ENCODE measurements around the gene RPP38.

The RPP38 gene

DNA sequence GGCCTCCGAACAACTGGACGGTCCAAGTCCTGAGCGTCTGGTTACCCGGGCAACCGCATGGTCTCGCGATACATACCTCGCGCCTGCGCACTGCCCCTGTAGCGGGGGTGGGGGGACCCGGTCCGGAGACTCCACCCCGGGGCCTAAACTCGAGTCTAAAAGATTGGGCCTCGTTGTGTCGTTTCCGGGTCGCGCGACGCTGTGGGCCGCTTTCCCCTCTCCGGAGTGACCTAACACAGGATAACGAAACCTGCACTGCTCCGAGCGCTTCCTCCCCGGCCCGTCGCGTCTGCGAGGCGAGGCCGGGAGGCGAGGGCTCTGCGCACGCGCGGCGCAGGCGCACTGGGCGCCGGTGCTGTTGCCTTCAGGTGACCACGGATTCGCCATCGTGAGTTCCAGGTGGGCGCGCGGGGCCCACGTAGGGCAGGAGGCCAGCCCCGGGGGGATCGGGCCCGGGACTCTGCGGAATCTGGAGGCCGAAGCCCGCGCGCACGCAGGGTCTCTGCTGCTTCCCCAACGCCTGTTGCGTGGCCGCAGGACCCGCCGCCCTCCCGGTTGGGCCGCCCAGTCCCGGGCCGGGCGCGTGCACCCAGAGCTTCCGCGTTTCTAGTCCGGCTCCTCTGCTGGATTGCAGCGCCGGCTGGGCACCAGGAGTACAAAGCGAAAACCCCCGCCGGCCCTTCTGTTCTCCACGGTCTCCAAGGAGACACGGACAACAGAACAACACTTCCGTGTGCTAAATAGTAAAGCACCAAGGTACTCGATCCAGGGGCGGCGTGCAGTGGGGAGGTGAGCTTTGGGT, at the start of gene RPP38:
Gene RPP38 (plus strand): TSS at position 345 of the 802 bp plus-strand sequence. CDS start 5,960 bp downstream, outside the sequence.
- Mint-ChIP-seq H3K36me3 (ENCODE audit: low read depth) (peaks cover 15% of the 10 kb centered on the region), H3K27me3 (ENCODE audit: low read depth) (peaks cover 3% of the 10 kb centered on the region), H3K4me3 (peak within 1 kb of the TSS; percentile 99), H3K27ac (peak within 1 kb of the TSS; percentile 98), H3K4me1 (ENCODE audit: low read depth) (peaks cover 21% of the 10 kb centered on the region), H3K9me3 (no peaks in the 10 kb centered on the region)

GRCh38 chr10:15049533-15049932, 47.6 kb upstream of the RPP38 start:
- Mint-ChIP-seq H3K4me1 (ENCODE audit: low read depth) (peaks cover 11% of the 10 kb centered on the region), H3K4me3 (no peak overlapping the region), H3K9me3 (no peaks in the 10 kb centered on the region), H3K27me3 (ENCODE audit: low read depth) (no peaks in the 10 kb centered on the region), H3K36me3 (ENCODE audit: low read depth) (no peaks in the 10 kb centered on the region), H3K27ac (no peak overlapping the region)

DNA sequence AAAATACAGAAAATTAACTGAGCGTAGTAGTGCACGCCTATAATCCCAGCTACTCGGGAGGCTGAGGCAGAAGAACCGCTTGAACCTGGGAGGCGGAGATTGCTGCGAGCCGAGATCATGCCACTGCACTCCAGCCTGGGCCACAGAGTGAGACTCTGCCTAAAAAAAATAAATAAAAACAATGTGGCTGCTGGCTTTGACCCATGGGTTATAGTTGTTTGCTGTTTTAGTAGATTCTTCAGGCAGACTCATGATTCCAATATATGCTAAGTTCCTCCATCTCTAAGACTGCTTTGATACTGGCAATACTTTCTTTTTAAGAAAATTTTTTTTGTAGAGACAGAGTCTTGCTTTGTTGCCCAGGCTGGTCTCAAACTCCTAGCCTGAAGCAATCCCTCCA, 45.0 kb upstream of the RPP38 start:
- H3K4me3 Mint-ChIP-seq, result no peak overlapping the region
- H3K27me3 Mint-ChIP-seq (ENCODE audit: low read depth), result peaks cover 4% of the 10 kb centered on the region
- H3K4me1 Mint-ChIP-seq (ENCODE audit: low read depth), result no peaks in the 10 kb centered on the region
- H3K36me3 Mint-ChIP-seq (ENCODE audit: low read depth), result no peaks in the 10 kb centered on the region
- H3K9me3 Mint-ChIP-seq, result no peaks in the 10 kb centered on the region
- no peak overlapping the region for H3K27ac Mint-ChIP-seq

GRCh38 chr10:15053061-15053460, 44.1 kb upstream of the RPP38 start:
- H3K4me1 Mint-ChIP-seq (ENCODE audit: low read depth), result no peaks in the 10 kb centered on the region
- peaks cover 4% of the 10 kb centered on the region for H3K27me3 Mint-ChIP-seq (ENCODE audit: low read depth)
- H3K27ac Mint-ChIP-seq, result no peak overlapping the region
- H3K9me3 Mint-ChIP-seq, result no peaks in the 10 kb centered on the region
- no peak overlapping the region for H3K4me3 Mint-ChIP-seq
- H3K36me3 Mint-ChIP-seq (ENCODE audit: low read depth), result no peaks in the 10 kb centered on the region

- Mint-ChIP-seq H3K4me1 (ENCODE audit: low read depth) (no peaks in the 10 kb centered on the region), H3K27me3 (ENCODE audit: low read depth) (peaks cover 13% of the 10 kb centered on the region), H3K27ac (no peak overlapping the region), H3K9me3 (peaks cover 10% of the 10 kb centered on the region), H3K36me3 (ENCODE audit: low read depth) (peaks cover 3% of the 10 kb centered on the region), H3K4me3 (no peak overlapping the region)
These were observed 38.5 kb upstream of the RPP38 start for GRCh38 chr10:15058689-15059088.

- Mint-ChIP-seq H3K4me3 (no peak overlapping the region), H3K4me1 (ENCODE audit: low read depth) (no peaks in the 10 kb centered on the region), H3K9me3 (peaks cover 10% of the 10 kb centered on the region), H3K36me3 (ENCODE audit: low read depth) (peaks cover 3% of the 10 kb centered on the region), H3K27me3 (ENCODE audit: low read depth) (peaks cover 13% of the 10 kb centered on the region), H3K27ac (no peak overlapping the region)
These were observed 37.2 kb upstream of the RPP38 start for GRCh38 chr10:15059914-15060313.

GRCh38 chr10:15060638-15061037, 36.5 kb upstream of the RPP38 start:
- Mint-ChIP-seq H3K4me1 (ENCODE audit: low read depth) (no peaks in the 10 kb centered on the region), H3K27ac (no peak overlapping the region), H3K4me3 (no peak overlapping the region), H3K9me3 (peaks cover 10% of the 10 kb centered on the region), H3K36me3 (ENCODE audit: low read depth) (peaks cover 3% of the 10 kb centered on the region), H3K27me3 (ENCODE audit: low read depth) (peaks cover 13% of the 10 kb centered on the region)

- Mint-ChIP-seq H3K36me3 (ENCODE audit: low read depth) (no peaks in the 10 kb centered on the region), H3K27me3 (ENCODE audit: low read depth) (no peaks in the 10 kb centered on the region), H3K4me1 (ENCODE audit: low read depth) (no peaks in the 10 kb centered on the region), H3K27ac (no peak overlapping the region), H3K9me3 (no peaks in the 10 kb centered on the region), H3K4me3 (no peak overlapping the region)
These were observed 30.0 kb upstream of the RPP38 start for GRCh38 chr10:15067154-15067553.

- H3K4me3 Mint-ChIP-seq, result no peak overlapping the region
- H3K36me3 Mint-ChIP-seq (ENCODE audit: low read depth), result no peaks in the 10 kb centered on the region
- H3K4me1 Mint-ChIP-seq (ENCODE audit: low read depth), result no peaks in the 10 kb centered on the region
- no peaks in the 10 kb centered on the region for H3K9me3 Mint-ChIP-seq
- H3K27ac Mint-ChIP-seq, result no peak overlapping the region
- no peaks in the 10 kb centered on the region for H3K27me3 Mint-ChIP-seq (ENCODE audit: low read depth)
These were observed 28.4 kb upstream of the RPP38 start for GRCh38 chr10:15068802-15069201.

DNA sequence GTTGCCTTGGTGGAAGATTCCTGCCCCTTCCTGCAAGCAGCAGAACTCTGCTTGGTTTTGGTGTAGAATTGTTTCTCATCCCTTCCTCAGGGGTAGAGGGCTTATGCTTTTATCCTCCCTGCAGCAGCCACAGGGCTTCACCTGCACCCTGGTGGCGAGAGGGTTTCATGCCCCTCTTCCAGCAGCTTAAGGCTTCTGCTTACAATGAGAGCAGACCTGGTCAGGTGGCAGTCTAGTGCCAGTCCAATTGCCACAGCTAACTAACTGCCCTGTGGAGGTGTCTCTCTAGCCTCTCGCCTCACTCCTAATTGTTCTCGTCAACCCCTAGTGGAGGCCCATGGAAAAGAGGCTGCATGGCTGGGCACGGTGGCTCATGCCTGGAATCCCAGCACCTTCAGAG, 27.9 kb upstream of the RPP38 start:
- Mint-ChIP-seq H3K27ac (no peak overlapping the region), H3K4me3 (no peak overlapping the region), H3K27me3 (ENCODE audit: low read depth) (no peaks in the 10 kb centered on the region), H3K36me3 (ENCODE audit: low read depth) (no peaks in the 10 kb centered on the region), H3K9me3 (no peaks in the 10 kb centered on the region), H3K4me1 (ENCODE audit: low read depth) (no peaks in the 10 kb centered on the region)

GRCh38 chr10:15072358-15072757, 24.8 kb upstream of the RPP38 start:
- Mint-ChIP-seq H3K4me1 (ENCODE audit: low read depth) (no peaks in the 10 kb centered on the region), H3K27ac (no peak overlapping the region), H3K4me3 (no peak overlapping the region), H3K36me3 (ENCODE audit: low read depth) (no peaks in the 10 kb centered on the region), H3K27me3 (ENCODE audit: low read depth) (no peaks in the 10 kb centered on the region), H3K9me3 (no peaks in the 10 kb centered on the region)

DNA sequence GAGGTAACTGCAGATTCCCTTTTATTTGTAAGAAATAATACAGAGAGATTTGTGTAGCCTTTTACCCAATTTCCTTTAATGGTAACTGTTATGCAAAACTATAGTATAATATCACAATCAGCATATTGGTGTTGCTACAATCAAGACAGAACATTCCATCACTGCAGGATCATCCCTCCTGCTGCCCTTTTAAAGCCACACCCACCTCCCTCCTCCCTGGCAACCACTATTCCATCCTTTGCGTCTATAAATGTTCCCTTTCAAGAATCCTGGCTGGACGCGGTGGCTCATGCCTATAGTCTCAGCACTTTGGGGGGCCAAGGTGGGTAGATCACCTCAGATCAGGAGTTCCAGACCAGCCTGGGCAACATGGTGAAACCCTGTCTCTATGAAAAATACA, 21.7 kb upstream of the RPP38 start:
- H3K4me3 Mint-ChIP-seq, result no peak overlapping the region
- H3K27ac Mint-ChIP-seq, result no peak overlapping the region
- no peaks in the 10 kb centered on the region for H3K27me3 Mint-ChIP-seq (ENCODE audit: low read depth)
- no peaks in the 10 kb centered on the region for H3K4me1 Mint-ChIP-seq (ENCODE audit: low read depth)
- H3K9me3 Mint-ChIP-seq, result no peaks in the 10 kb centered on the region
- no peaks in the 10 kb centered on the region for H3K36me3 Mint-ChIP-seq (ENCODE audit: low read depth)

DNA sequence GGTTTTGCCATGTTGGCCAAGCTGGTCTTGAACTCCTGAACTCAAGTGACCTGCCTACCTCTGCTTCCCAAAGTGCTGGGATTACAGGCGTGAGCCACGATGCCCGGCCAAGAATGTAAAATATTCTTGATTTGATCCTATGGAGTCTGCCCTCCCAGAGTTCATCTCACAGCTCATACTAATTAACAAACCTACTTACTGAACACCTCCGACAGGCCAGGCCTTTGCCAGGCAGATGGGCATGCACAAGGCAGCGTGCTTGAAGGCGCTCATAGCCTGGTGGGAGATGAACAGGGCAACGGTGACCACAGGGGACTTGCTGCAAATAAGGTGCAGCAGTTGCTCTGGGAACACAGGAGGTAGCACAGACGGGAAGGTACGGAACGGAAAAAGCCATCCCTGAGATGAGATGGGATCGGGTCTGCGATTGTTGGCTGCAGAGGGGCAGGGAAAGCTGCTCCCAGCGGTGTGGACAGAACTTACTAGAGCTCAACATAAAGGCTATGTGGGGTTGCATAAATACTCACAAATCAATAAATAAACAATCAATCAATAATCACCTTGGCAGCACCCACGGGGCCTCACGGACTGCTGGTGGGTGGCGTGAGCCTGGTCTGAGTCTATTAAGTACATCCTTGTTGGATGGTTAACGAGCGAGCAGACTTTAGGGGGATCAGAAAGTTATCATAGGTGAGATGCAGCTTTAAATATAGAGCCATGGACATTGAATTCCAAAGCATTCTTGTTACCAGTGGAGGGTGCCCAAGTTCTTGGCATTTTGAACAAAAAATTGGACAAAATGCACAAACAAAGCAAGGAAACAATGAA, 13.3 kb upstream of the RPP38 start:
- H3K4me1 Mint-ChIP-seq (ENCODE audit: low read depth), result peaks cover 4% of the 10 kb centered on the region
- no peaks in the 10 kb centered on the region for H3K36me3 Mint-ChIP-seq (ENCODE audit: low read depth)
- H3K27me3 Mint-ChIP-seq (ENCODE audit: low read depth), result peaks cover 4% of the 10 kb centered on the region
- no peak overlapping the region for H3K27ac Mint-ChIP-seq
- H3K9me3 Mint-ChIP-seq, result no peaks in the 10 kb centered on the region
- no peak overlapping the region for H3K4me3 Mint-ChIP-seq

DNA sequence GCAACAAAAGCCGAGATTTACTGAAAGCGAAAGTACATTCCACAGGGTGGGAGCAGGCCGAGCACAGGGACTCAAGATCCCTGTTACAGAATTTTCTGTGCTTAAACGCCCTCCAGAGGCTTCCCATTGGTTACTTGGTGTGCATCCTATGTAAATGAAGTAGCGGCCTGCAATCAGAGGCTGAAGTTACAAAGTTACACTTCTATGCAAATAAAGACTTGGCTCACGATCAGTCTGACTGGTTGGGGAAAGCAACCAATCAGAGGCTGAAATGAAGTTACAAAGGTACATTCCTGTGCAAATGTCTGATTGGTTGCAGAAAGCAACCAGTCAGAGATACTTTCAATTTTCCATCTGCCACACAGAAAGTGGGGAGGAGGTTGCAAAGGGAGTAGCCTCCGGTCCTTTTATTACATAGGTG, 12.6 kb upstream of the RPP38 start:
- Mint-ChIP-seq H3K36me3 (ENCODE audit: low read depth) (no peaks in the 10 kb centered on the region), H3K9me3 (no peaks in the 10 kb centered on the region), H3K27me3 (ENCODE audit: low read depth) (peaks cover 4% of the 10 kb centered on the region), H3K27ac (no peak overlapping the region), H3K4me1 (ENCODE audit: low read depth) (peaks cover 5% of the 10 kb centered on the region), H3K4me3 (no peak overlapping the region)

All from T-helper 1 cell treated with Interleukin-12 subunit alpha and Interleukin-12 subunit beta and Interleukin-4 antibody, amounts not matched to agents 30 μg/mL and 1 μg/mL, for 36 hours (primary cell).